NCI-H345 treated with DMSO at 0.1 percent for 48 hours (cell line): Measurements from ENCODE around the gene MRGPRG.

Experiments used
- DNase-seq: peaks from one replicate; lab custom pipeline; 2025; ENCODE audit not compliant: unreplicated experiment; lab: John Stamatoyannopoulos, UW

The MRGPRG gene

DNA sequence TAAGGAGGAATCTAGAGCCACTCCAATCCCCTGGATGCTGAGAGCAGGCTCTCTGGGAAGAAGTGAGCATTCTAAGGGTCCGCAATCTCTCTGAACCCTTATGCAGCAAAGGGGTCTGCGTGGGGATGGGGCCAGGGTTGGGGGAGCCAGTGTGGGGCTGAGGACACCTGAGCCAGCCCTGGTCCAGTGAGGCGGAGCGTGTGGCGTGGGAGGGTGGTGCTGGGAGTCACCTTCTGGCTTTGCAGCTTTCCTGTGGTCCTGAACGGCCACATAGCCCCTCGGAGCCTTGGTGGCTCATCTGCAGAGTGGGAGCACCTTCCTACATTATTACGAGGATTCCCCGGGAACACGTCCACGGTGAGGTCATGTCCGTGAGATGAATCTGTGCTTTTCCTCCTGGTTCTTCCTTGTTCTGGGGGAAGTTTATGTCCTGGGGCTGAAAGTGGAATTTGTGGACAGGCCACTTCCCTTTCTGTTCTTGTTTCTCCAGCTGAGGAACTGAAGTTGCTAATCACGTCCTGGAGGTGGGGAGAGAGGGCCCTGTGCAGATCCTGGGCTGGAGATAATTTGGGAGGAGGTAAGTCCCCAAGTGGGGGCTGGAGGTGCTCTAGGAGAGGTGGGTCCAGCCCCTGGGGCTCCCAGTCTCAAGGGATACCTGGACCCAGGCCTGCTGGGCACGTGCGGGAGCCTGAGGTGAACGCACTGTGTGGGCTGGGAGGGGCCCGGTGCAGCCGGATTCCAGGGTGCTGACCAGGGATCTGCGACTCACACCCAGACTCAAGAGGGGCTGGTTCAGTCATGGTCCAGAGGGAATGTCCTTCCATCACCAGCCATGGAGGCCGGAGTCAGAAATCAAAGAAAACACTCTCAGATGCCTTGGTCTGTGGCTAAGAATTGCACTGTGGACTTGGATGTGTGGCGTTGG, 7.5 kb upstream of the MRGPRG start:
- no peak for DNase-seq

DNA sequence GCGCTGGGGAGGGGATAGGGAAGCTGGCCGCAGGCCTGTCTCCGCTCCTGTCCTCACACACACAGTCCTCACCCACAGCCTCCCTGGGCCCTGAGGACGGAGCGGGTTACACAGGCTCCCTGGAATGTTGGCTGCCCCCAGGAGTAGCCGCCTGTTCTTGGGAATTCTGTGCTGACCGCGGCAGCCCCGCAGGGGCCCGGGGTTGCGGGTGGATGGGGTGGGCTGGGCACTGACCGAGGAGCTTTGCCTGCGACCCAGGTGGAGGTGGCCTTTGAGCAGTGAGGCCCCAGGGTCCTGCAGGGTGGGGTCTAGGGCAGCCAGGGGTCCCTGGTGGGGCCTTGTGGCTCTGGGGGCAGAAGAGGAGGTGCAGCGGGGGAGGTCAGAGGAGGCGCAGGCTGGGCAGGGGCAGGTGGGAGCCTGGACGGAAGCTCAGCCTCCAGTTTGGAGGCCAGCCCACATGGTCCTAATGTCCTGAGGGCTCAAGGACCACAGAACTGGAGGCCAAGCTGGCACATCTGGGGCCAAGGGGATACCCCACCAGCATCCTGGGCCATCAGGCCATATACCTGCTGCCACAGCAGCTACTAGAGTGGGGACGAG, 6.6 kb upstream of the MRGPRG start:
- DNase-seq: no peak

DNA sequence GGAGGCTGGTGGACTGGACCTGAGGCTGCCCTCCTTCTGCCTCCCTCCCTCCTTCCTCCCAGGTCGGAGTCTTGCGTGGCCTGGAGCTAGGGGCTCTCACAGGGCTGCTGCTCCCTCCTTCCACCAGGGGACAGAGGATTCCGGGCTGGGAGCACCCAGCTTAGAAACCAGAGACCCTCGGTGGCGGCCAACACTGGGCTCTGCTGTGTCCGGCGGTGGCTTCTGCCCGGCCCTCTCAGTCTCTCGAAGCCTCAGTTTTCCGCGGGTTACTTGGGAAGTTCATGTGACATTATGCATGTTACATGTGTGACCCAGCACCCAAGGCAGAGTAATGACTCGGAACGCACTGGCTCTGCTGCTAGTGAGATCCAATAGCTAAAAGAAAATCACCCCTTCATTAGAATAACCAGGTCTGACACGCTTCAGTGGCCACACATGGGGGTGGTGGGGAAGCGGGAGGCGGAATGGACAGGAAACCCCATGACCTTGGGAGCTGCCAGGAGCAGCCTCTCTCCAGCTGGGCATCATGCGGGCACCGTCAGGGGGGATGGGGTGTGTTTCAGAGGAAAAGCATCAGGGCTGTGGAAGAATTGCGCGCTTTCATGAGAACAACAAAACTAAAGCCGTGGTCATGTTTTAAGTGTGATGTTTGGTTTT, 5.9 kb upstream of the MRGPRG start:
- no peak for DNase-seq

DNA sequence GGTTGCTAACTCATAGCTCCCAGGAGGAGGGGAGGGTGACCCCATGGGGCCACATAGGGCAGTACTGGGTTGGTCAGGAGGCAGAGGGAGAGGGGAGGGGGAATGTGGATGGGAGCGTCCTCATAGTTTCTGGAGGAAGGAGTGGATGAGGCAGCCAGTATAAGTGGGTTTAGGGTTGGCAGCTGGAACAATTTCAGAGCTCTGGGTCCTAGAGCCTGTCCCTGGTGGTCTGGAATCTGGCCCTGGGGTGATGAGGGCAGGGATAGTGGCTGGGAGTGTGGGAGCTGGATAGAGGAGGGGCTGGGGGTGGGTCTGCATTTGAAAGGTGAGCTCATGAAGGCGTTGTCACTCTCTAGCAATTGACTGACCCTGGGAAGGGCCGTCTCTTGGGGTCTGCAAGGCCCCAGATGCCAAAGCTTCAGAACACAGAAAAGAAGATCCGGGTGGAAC, 5.3 kb upstream of the MRGPRG start:
- DNase-seq: no peak

DNA sequence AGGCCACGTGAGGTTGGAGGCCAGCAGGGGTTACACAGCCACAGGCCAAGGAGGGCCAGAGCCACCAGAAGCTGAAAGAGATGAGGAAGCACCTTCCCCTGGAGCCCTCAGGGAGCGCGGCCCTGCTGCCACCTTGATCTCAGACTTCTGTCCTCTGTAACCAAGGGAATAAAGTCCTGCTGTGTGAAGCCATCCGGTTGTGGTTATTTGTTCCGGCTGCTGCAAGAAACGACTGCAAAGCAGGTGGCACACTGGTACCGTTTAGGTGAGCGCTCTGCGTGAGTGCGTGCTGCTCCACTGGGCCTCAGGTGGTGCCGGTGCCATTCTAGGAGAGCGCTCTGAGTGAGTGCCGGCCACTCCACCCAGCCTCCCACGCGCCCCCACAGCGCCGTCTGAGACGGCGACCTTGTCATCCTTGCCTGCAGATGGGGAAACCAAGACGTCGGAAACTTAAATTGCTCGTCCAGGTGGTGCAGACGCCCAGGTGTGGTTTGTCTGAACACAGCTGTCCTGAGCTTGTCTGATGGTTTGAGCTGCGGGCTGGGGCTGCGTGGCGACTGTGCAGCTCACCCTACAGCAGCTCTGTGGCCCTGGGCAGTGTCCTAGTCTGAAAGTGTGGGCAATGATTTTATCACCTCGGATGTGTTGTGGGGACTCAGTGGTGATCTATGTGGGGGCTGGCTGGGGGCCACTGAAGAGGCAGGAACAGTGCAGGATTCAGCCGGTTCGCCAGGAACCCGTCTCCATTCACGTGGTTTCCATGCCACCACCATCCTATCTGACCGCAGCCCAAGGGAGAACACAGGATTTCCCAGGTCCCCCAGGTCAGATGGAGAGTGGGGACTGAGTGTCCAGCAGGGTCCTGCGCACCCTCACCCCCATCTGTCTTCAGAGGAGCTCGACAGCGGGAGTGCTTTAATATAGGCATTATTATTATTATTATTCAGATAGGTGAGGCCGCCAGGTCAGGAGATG, 4.6 kb upstream of the MRGPRG start:
- DNase-seq: no peak

DNA sequence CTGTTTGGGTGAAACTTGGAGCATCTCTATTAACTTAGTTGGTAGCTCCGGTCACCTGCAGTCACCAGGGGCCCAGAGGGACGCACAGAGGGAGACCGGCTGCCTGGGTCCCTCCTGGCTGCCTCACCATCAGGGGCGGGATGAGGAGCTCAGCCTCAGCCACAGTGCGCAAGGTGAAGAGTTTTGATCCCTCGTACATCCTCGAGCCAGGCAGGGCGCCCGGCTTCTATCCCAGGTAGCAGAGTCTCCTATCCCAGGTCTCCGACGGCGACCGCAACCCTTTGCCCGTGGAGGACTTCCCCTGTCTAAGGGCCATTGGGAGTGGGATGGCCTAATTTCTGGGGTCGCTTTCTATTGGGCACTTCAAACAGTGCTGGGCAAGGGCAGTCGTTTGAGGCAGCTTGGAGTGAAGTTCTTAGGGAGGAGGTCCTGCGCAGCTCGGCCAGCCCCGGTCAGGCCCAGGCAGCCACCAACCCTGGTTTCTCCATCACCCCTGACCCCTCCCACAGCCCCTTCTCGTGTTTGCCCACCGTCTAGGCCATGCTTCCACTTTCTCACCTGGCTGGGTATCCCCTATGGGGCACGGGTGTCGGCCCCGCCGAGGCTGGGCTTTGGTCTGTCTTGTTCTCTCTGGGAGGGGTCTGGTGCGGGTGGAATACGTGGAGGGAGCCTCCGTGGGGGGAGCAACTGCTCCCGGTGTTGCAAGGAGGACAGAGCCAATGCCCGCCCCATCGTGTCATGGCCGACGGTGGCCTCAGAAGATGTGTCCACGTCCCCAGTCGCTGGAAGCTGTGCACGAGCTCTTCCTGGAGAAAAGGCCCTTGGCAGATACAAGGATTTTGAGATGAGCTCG, 3.6 kb upstream of the MRGPRG start:
- no peak for DNase-seq

DNA sequence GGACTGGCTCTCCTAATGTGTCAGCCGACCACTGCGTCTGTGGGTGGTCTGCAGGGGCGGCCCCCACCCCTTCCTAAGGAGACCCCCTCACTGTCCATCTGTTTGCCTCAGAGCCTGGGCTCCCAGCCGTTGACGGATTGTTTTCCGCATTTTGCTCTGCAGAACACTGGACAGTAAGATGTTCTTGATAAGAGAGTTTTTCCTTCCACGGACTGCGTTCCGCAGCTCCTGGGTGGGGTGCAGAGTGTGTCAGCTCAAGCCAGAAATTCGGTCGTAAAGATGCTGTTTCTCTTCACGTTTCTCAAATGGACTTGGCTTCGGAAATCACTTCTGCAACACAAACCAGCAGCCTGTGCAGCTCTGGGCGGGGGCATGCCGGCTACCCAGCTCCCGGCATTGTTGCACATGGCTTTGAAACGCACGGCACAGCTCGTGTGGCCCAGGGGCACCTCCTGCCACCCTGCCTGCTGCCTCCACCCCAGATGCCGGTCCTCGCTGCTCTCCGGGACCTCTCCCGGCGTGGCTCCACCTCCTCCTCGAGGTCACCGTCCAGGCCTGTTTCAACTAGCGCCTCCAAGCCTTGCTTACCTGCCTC, 2.9 kb upstream of the MRGPRG start:
- no peak for DNase-seq

DNA sequence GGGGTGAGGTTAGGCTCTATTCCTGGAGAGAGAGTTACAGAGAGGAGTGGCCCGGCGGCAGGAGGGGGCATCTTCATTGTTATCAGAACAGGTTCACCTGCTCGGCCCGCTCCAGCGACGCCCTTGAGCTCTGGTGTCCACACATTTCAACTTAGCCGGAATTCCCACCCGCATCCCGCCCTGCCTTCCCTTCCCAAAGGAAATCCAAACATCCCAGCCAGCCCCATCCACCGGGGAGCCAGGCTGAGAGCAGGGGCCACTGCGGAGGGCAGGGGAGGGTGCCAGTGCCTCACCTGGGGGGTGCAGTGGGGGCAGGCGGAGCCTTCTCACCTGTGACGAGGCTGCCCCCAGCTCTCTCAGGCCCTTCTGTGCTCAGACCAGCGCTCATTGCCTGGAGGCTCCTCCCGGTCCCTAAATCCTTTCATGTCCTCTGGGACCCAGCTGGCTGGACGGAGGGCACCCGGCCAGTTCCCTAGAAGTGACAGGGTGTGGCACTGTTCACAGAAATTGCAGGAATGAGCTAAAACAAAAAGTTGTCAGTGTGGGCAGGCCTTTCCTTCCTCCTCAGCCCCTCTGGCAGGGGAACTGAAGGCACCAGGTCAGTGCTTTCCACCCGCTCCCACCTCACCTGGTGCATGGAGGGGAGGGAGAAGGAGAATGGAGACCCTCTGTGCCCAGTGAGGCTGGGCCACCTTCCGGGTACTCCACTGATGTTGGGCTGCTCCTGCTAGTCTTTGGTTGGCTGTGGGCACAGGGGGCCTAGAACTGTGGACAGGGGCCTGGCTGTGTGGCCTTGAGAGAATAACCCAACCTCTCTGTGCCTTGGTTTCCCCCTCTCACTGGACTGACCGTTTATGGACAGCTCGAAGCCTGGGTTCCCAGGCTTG, 2.2 kb upstream of the MRGPRG start:
- no peak for DNase-seq

DNA sequence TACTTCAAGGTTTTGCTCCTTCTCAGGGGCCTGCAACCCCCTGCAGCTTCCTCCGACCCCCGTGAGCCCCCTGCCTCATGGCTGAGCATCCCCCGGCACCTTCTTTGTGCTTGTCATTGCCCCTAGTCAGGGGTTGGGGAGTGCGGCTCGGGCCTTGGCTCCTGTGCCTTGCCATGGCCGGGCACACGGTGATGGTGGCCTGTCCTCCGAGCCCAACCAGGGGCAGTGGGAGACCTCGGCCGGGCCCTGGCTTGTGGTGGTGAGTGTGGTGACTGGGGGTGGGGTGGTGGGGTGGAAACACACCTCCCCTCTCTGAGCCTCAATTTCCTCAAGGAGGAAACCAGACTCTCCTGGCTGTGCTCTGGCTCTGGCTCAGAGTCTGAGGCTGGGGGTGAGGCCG, 1.5 kb upstream of the MRGPRG start:
- DNase-seq: no peak

DNA sequence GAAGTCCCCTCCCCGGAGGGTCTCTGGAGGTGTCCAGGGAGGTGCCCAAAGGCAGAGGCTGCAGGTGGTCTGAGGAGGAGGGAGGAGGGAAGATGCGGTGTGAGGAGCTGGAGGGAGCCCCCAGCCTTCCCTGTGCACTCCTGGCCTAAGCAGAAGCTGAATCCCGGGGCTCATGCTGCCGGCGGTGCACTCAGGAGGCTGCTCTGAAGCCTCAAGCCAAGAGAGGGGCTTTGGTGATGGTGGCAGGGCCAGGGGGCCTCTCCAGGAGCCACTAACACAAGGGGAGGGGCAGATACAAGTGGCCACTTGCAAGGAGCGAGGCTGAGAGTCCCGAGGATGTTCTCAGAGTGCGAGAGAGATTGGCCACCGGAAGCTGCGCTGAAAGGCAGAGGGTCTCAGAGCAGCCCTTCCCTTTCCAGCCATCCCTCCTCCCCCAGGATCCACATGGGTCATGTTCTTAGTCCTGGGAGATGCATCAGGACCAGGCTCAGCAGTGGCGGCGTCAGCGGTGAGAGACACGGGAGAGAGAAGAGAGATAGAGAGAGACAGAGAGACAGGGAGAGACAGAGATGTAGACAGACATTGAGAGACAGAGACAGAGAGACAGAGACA, 774 bp upstream of the MRGPRG start:
- DNase-seq: no peak

DNA sequence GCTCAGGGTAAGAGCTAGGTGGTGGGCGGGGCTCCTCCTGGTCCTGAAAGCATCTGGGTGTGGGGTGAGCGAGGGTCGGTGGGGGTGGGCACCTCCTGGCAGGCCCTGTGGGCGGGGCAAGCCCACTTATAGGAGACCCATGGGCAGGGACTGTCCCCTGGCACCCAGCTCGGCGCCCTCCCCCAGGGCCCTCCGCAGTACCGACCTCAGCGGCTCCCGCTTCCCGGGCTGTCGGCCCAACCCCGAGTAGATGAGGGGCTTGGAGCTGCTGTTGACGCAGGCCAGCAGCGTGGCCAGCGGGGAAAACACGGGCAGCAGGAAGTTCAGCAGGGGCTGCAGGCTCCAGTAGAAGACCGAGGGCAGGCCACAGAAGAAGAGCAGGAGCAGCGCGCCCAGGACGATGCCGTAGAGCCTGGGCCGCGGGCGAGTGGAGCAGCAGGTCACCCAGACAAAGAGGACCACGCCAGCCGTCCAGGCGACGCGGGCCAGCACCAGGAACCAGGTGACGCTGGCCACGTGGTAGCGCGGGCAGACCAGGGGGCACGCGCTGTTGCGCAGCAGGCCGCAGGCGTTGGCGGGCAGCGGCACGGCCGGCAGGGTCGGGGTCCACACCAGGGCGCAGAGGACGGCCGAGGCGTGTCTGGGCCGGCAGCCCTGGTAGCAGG, 663 bp downstream of the MRGPRG start:
- no peak for DNase-seq

DNA sequence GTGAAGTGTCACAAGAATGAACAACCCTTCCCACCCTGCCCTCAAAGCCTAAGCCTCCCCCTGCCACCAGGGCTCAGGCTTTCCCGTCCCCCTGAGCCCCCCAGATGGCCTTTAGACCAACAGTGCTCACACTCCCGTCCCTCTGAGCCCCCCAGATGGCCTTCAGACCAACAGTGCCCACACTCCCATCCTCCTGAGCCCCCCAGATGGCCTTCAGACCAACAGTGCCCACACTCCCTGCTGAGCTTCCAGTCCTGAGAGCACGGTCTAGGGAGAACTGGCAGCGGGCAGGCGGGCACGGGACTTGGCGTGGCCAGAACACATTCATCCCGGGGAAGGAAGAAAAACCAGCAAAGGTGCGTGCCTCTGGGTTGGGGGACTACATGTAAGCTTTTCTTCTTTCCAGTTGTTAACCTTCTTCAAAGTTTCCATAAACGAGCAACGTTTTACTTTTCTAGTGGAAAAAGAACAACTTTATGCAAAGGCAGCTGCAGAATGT, 2.5 kb downstream of the MRGPRG start:
- no peak for DNase-seq

DNA sequence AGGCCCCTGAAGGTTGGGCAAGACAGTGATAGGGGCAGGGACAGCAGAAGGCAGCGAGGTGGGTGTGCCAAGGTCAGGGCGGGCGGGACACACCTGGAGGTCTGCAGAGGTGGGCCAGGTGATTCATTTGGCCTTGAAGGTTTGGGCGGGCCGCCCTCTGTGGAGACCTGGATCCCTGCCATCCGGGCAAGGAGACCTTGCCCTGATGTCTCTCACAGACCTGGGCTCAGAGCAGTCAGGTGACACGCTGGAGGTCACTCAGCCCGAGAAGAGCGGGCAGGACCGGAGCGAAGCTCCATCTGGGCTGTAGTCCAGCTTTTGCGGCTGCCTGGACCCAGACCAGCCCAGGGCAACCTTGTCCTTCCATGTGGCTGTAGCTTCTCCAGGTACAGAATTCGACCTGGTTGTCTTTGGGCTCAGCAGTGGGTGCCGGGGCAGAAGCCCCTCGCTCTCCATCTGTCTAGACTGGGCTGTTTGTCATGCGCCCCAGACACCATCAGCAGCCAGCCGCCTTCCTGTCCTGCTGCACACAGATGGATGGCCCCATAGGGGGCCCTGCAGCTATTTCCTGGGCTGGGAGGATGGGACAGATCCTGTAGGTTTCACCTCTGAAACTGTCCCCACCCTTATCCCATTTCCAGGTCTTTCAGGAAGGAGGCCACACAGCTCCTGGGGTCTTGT, 3.1 kb downstream of the MRGPRG start:
- no peak for DNase-seq

DNA sequence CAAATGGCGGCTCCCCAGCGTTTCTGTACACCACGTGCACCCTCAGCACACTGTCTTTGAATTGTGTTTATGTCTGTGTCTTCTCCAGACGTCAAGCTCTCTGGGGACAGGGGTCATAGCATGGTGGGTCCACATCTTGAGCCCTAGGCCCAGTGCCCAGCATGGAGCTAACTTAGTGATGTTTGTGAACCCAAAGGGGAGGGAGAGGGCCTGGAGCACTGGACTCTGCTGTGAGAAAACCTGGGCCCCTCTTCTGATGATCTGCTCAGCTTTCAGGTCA, 4.3 kb downstream of the MRGPRG start:
- DNase-seq: no peak

DNA sequence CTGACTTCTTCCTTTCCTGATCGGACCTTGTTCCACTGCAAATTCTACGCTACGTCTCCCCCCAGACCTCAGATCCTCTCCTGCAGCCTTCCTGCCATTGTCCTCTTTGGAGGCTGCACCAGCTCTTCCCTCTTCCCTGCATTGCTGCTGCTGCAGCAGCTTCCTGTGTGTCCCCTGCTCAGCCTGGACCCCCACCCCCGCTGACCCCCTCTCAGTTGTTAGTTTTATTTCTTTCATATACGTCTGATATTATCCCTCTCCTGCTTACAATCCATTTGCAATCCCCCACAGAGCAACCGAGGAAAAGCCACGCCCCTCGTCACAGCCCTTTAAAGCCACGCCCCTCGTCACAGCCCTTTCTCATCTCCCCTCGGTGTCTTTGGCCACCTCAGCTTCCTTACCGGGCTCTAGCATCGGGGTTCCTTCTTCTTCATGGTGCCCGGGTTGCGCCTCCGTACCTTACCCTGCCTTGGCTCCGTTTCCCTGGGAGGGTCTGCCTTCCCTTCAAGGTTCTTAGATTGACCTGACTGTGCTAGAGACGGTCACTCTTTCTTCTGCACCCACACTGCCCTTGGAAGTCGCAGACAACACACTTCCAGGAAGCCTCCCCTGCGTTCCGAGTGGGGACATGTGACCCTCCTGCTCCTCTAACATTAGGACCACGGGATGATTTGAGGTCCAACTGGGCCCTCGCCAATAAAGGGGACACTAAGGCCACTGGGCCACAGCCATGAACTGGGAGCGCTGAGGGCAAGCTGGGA, 4.8 kb downstream of the MRGPRG start:
- DNase-seq: no peak

DNA sequence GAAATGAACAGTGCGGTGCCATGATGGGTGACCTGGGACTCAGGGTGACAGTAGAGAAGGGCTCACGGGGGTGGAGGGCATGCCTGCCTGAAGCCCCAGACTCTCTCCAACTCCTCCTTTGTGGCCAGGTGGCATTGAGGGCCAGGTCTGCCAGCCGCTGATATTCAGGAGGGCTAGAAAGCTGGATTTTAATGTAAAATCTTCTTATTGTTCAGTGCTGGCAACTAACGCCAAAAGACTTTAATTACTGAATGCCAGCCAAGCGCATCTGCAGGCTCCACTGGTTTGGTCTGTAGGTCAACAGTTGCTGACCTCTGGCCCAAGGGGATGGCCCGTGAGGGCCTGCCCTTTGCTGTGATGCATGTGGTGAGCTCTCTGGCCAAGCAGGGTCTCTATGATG, 10.3 kb downstream of the MRGPRG start:
- DNase-seq: no peak
